H1 (cell line): Measurements from ENCODE around the gene SGCD.

Source experiments
- BCL11A ChIP-seq, 2 experiments: IDR thresholded peaks; one replicate each; pipeline ENCODE4 v1.6.1; 2011; ENCODE audit warnings: low read depth in 2 of 2, low read length in 2 of 2, mild to moderate bottlenecking in 2 of 2
- CBX8 ChIP-seq: fragments of 300-800, 300-1000 bp; sonication (generic); IDR thresholded peaks from 2 replicates; pipeline ENCODE4 v1.7.1; 2016; ENCODE audit warnings: low read depth, low read length, borderline replicate concordance
- NANOG ChIP-seq: IDR thresholded peaks from 2 replicates; pipeline ENCODE4 v1.6.1; 2011; ENCODE audit warnings: low read length, low read depth, mild to moderate bottlenecking, inconsistent platforms; ENCODE audit not compliant: insufficient read depth, poor library complexity, severe bottlenecking
- POLR2AphosphoS5 ChIP-seq: IDR thresholded peaks from 2 replicates; pipeline ENCODE4 v1.6.1; 2011; ENCODE audit warnings: low read depth, low read length
- SIX5 ChIP-seq: IDR thresholded peaks from 2 replicates; pipeline ENCODE4 v1.6.1; 2011; ENCODE audit warnings: mild to moderate bottlenecking, low read depth, low read length
- TAF1 ChIP-seq: IDR thresholded peaks from 2 replicates; pipeline ENCODE4 v1.6.1; 2011; ENCODE audit warnings: mild to moderate bottlenecking, low read depth, low read length
- YY1 ChIP-seq: IDR thresholded peaks from 2 replicates; pipeline ENCODE4 v1.6.1; 2011; ENCODE audit warnings: low read depth, mild to moderate bottlenecking, low read length
- TF ChIP-seq, protein P1 (sequence below), 3 experiments: IDR thresholded peaks; 1 replicate in 2 of 3; 2 replicates in 1 of 3; pipeline versions ENCODE4 v1.5.1 to v1.6.1; 2011; ENCODE audit warnings: low read length in 3 of 3, mild to moderate bottlenecking in 3 of 3, inconsistent platforms in 2 of 3, low read depth in 1 of 3, moderate library complexity in 1 of 3; ENCODE audit not compliant: insufficient read depth in 1 of 3; ENCODE audit errors: control extremely low read depth in 1 of 3
- TF ChIP-seq, protein P2 (sequence below): IDR thresholded peaks from 2 replicates; pipeline ENCODE4 v1.6.1; 2011; ENCODE audit warnings: low read length, improper control_type of control experiment

DNA sequence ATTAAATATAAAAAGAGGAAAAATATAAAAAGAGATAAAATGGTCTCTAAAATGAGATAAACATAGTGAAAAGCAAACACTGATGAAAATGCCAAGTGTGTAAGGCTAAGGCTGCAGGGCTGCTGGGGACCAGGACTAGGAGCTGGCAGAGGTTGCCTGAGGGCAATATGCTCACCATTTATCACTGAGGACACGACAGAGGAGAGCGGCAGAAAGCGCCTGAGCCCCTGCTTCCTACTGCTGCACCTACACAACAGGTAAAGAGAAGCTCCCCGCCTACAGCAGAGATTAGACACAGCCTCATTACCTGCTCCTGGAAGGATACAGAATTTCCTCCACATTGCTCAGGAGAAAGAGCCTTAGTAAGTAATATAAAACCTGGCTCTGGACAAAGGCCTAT, 452.5 kb downstream of the SGCD start:
- TF ChIP-seq CBX8 (no peak), POLR2AphosphoS5 (no peak), SIX5 (no peak), YY1 (no peak), TAF1 (no peak), BCL11A (IDR thresholded peaks at IDR 0.05; ENCODE audit: low read depth in 2 of 2, low read length in 2 of 2) (no peak), NANOG (no peak)
- TF ChIP-seq, protein P1, sequence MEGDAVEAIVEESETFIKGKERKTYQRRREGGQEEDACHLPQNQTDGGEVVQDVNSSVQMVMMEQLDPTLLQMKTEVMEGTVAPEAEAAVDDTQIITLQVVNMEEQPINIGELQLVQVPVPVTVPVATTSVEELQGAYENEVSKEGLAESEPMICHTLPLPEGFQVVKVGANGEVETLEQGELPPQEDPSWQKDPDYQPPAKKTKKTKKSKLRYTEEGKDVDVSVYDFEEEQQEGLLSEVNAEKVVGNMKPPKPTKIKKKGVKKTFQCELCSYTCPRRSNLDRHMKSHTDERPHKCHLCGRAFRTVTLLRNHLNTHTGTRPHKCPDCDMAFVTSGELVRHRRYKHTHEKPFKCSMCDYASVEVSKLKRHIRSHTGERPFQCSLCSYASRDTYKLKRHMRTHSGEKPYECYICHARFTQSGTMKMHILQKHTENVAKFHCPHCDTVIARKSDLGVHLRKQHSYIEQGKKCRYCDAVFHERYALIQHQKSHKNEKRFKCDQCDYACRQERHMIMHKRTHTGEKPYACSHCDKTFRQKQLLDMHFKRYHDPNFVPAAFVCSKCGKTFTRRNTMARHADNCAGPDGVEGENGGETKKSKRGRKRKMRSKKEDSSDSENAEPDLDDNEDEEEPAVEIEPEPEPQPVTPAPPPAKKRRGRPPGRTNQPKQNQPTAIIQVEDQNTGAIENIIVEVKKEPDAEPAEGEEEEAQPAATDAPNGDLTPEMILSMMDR (IDR thresholded peaks at IDR 0.05; ENCODE audit: control extremely low read depth in 1 of 3, insufficient read depth in 1 of 3, low read depth in 1 of 3, low read length in 3 of 3) = no peak
- TF ChIP-seq, protein P2, sequence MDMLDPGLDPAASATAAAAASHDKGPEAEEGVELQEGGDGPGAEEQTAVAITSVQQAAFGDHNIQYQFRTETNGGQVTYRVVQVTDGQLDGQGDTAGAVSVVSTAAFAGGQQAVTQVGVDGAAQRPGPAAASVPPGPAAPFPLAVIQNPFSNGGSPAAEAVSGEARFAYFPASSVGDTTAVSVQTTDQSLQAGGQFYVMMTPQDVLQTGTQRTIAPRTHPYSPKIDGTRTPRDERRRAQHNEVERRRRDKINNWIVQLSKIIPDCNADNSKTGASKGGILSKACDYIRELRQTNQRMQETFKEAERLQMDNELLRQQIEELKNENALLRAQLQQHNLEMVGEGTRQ = no peak
